ENCODE measurements around the gene VRK2. TPM values are rescaled to one million over a fixed set of nuclear protein-coding genes. Genes with fewer than 3 reads are reported as not detected.
"Not testable (repeated sequence)": the region's sequence is repeated elsewhere in the genome, so short reads cannot be mapped to it uniquely, and the experiment has no call there.

The VRK2 gene
- total and polyA plus RNA-seq, 9 donors = 7.3 to 19.8 (median 16.3) TPM

DNA sequence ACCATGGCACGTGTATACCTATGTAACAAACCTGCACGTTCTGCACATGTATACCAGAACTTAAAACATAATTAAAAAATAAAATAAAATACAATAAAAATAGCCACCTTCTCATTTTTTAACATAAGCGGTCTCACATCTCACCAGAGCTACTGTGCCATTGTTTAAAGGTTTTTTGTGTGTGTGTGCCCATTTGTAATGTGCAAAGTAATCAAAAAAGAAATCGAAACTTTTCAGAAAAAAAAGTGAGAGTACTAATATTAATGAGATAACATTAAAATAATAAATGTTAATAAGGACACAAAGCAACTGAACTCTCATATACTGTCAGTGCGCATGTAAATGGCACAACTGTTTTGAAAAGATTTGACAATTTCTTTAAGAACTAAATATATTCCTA, 134.0 kb downstream of the VRK2 start:
- H3K27ac ChIP-seq = no peak overlapping the region
- 96 to 98% (median 98%) methylated on average over 5 of the region's 5 CpGs for WGBS, 3 donors
- H3K4me1 ChIP-seq (ENCODE audit: insufficient read depth) = no peaks in the 10 kb centered on the region
- H3K9me3 ChIP-seq = no peaks in the 10 kb centered on the region
- DNase-seq = no peak
- intact Hi-C loops (cut with DNase I) = no loop called here
- no peaks in the 10 kb centered on the region for H3K36me3 ChIP-seq
- H3K27me3 ChIP-seq = no peaks in the 10 kb centered on the region
- H3K4me3 ChIP-seq = no peak overlapping the region
- TF ChIP-seq, protein P1, sequence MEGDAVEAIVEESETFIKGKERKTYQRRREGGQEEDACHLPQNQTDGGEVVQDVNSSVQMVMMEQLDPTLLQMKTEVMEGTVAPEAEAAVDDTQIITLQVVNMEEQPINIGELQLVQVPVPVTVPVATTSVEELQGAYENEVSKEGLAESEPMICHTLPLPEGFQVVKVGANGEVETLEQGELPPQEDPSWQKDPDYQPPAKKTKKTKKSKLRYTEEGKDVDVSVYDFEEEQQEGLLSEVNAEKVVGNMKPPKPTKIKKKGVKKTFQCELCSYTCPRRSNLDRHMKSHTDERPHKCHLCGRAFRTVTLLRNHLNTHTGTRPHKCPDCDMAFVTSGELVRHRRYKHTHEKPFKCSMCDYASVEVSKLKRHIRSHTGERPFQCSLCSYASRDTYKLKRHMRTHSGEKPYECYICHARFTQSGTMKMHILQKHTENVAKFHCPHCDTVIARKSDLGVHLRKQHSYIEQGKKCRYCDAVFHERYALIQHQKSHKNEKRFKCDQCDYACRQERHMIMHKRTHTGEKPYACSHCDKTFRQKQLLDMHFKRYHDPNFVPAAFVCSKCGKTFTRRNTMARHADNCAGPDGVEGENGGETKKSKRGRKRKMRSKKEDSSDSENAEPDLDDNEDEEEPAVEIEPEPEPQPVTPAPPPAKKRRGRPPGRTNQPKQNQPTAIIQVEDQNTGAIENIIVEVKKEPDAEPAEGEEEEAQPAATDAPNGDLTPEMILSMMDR (IDR thresholded peaks at IDR 0.05) = no peak
- TF ChIP-seq EP300 (IDR thresholded peaks at IDR 0.05) = no peak
- TF ChIP-seq POLR2A (IDR thresholded peaks at IDR 0.05) = no peak

- intact Hi-C loops (cut with DNase I) = no loop called here
- TF ChIP-seq EP300 (IDR thresholded peaks at IDR 0.05) = no peak
- TF ChIP-seq, protein P1 (IDR thresholded peaks at IDR 0.05) = no peak
- TF ChIP-seq POLR2A (IDR thresholded peaks at IDR 0.05) = no peak
- no peak overlapping the region for H3K4me3 ChIP-seq
- H3K27me3 ChIP-seq = no peaks in the 10 kb centered on the region
- H3K36me3 ChIP-seq = no peaks in the 10 kb centered on the region
- H3K9me3 ChIP-seq = no peaks in the 10 kb centered on the region
- H3K4me1 ChIP-seq (ENCODE audit: insufficient read depth) = no peaks in the 10 kb centered on the region
- WGBS, 3 donors = 91 to 97% (median 93%) methylated on average over 1 of the region's 1 CpG
- no peak for DNase-seq
- no peak overlapping the region for H3K27ac ChIP-seq
Observed at GRCh38 chr2:58182527-58182926, 135.9 kb downstream of the VRK2 start.

DNA sequence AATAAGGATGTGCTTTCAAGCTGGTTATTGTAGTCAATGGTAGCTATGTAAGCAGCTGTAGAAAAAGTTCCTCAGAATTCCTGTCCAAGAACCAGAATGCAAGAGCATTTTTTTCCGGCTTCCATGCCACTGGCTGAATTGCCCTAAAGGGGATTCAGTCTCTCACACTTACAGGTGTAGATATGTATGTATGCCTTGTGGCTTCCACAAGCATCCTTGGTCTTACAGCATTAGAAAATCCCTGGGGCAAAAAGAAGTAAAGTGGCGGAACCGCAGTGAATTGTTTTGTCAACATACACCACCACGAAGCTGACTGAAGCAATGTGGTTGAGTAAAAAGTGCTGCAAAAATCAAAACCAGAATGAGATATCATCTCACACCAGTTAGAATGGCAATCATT, 139.9 kb downstream of the VRK2 start:
- no peaks in the 10 kb centered on the region for H3K9me3 ChIP-seq
- H3K36me3 ChIP-seq = no peaks in the 10 kb centered on the region
- no peak overlapping the region for H3K27ac ChIP-seq
- no peak for DNase-seq
- H3K27me3 ChIP-seq = no peaks in the 10 kb centered on the region
- no peak overlapping the region for H3K4me3 ChIP-seq
- H3K4me1 ChIP-seq (ENCODE audit: insufficient read depth) = no peaks in the 10 kb centered on the region
- intact Hi-C loops (cut with DNase I) = no loop called here
- WGBS, 3 donors = 85 to 96% (median 86%) methylated on average over 4 of the region's 4 CpGs
- TF ChIP-seq POLR2A (IDR thresholded peaks at IDR 0.05) (no peak), EP300 (IDR thresholded peaks at IDR 0.05) (no peak)
- TF ChIP-seq, protein P1 (IDR thresholded peaks at IDR 0.05) = no peak

DNA sequence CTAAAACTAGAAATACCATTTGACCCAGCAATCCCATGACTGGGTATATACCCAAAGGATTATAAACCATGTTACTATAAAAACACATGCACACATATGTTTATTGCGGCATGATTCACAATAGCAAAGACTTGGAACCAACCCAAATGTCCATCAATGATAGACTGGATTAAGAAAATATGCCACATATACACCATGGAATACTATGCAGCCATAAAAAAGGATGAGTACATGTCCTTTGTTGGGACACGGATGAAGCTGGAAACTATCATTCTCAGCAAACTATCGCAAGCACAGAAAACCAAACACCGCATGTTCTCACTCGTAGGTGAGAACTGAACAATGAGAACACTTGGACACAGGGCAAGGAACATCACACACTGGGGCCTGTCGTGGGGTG, 140.4 kb downstream of the VRK2 start:
- intact Hi-C loops (cut with DNase I); H3K4me3 ChIP-seq; H3K27me3 ChIP-seq; H3K4me1 ChIP-seq (ENCODE audit: insufficient read depth); H3K9me3 ChIP-seq; DNase-seq; H3K36me3 ChIP-seq; H3K27ac ChIP-seq: not testable (repeated sequence)
- 93 to 99% (median 98%) methylated on average over 6 of the region's 6 CpGs for WGBS, 3 donors

GRCh38 chr2:58194458-58194857, 147.9 kb downstream of the VRK2 start:
- no peaks in the 10 kb centered on the region for H3K27me3 ChIP-seq
- H3K9me3 ChIP-seq = no peaks in the 10 kb centered on the region
- DNase-seq = no peak
- H3K4me3 ChIP-seq = no peak overlapping the region
- no peak overlapping the region for H3K27ac ChIP-seq
- intact Hi-C loops (cut with DNase I) = no loop called here
- no peaks in the 10 kb centered on the region for H3K36me3 ChIP-seq
- 83 to 86% (median 85%) methylated on average over 2 of the region's 2 CpGs for WGBS, 3 donors
- H3K4me1 ChIP-seq (ENCODE audit: insufficient read depth) = no peaks in the 10 kb centered on the region
- TF ChIP-seq POLR2A (IDR thresholded peaks at IDR 0.05) = no peak
- no peak for TF ChIP-seq EP300 (IDR thresholded peaks at IDR 0.05)
- TF ChIP-seq, protein P1 (IDR thresholded peaks at IDR 0.05) = no peak
